Adrenal gland (tissue), 5 donors: Measurements from ENCODE around the gene CFAP299.

Source experiments
- CTCF ChIP-seq, 6 experiments: fragments of 450-650 bp in 4 of 6; fragments of 200-600 bp in 2 of 6; sonication (generic) in 1 of 6; IDR thresholded peaks; 1 replicate in 5 of 6; 2 replicates in 1 of 6; pipeline versions ENCODE4 v1.5.1 to v1.8.0; 2016 to 2021; ENCODE audit warnings: antibody characterized with exemption in 6 of 6, mild to moderate bottlenecking in 2 of 6, moderate library complexity in 1 of 6
- POLR2A ChIP-seq, 2 donors: fragments of 450-650 bp; IDR thresholded peaks; one replicate each; pipeline ENCODE4 v1.6.1; 2017; ENCODE audit warnings: antibody characterized with exemption in 2 of 2, mild to moderate bottlenecking in 2 of 2, moderate library complexity in 1 of 2
- donor health status: DM: no; HTN: no; CAD: no.

- TF ChIP-seq CTCF (IDR thresholded peaks at IDR 0.05): no peak
- no peak for TF ChIP-seq POLR2A (IDR thresholded peaks at IDR 0.05)
Observed at GRCh38 chr4:80454556-80454955, 119.0 kb downstream of the CFAP299 start.
